ENCODE measurements around the gene ADSS2.

DNA sequence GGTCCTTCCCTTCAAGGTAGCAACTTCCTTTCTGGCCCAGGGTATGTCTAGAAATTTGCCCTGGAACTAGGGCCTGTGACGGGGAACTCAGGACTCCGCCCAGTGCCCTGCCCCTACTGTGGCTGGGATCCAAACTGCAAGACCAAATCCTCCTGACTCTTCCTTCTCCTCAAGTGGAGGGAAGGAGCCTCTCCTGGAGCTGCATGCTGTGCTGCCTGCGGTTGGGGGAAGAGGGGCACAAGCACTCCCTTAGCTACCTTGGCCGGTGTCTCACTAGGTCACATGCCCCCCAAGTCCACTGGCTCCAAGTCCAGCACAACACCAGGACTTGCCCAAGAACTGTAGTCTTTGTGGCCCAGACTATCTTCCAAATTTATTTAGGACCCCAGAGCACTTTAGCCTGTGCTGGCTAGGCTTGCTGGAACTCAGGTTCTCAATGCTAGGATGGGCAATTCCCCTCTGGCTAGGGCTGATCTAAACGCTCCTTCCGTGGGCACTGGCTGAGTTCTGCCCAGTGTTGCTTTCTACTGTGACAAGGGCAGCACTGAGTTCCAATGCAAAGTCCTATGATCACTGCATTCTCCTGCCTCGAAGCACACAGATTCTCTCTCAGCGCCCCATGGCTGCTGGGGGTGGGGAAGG is 12.2 kb downstream of the ADSS2 start:
- TF ChIP-seq PAX5 (IDR thresholded peaks at IDR 0.05; ENCODE audit: insufficient read depth, low read length, severe bottlenecking): no peak
- TF ChIP-seq POLR2A (IDR thresholded peaks at IDR 0.05; ENCODE audit: low read depth, low read length): peak; percentile 40; the same call in 1 of the 2 replicates
- 0 out of 2 replicates have a peak, but pooled peaks have one; percentile 9 for TF ChIP-seq POLR2AphosphoS5 (IDR thresholded peaks at IDR 0.05; ENCODE audit: low read depth, low read length)
- TF ChIP-seq TAF1 (IDR thresholded peaks at IDR 0.05; ENCODE audit: low read depth, low read length): no peak
- TF ChIP-seq SPI1 (IDR thresholded peaks at IDR 0.05; ENCODE audit: low read depth, low read length): no peak
- no peak for TF ChIP-seq POU2F2 (IDR thresholded peaks at IDR 0.05; ENCODE audit: low read depth, low read length)
